IMR-90 (cell line): ENCODE data around the gene UBE2V1. TPM values are rescaled to one million over a fixed set of nuclear protein-coding genes. Genes with fewer than 3 reads are reported as not detected.

Source experiments
- ATAC-seq: fragments of 200-7000 bp; cut with Tn5 transposase; 2 replicates; pipeline ENCODE4 v1.9.1; 2020; ENCODE audit warnings: low read depth, mild to moderate bottlenecking, moderate library complexity
- BruUV-seq: library from RNA; stranded (reverse); fragments of 400-500 nt; replicated peaks from 2 replicates; lab custom pipeline; 2021; lab: Mats Ljungman, UMichigan
- CTCF ChIA-PET: fragments of 300-600 bp; formaldehyde crosslinking; extraction: SDS; loops from one replicate; lab custom pipeline; 2021; ENCODE audit warnings: antibody characterized with exemption; lab: Yijun Ruan, JAX
- POLR2A ChIA-PET: fragments of 300-600 bp; sonication (Branson Sonifier 250); formaldehyde crosslinking; loops from one replicate; lab custom pipeline; 2022; ENCODE audit warnings: antibody characterized with exemption; ENCODE audit not compliant: unreplicated experiment; lab: Charles Lee
- DNase-seq: peaks from one replicate; pipeline ENCODE4 v3.0.0; 2013
- H2AFZ ChIP-seq: replicated peaks from 2 replicates; pipeline ENCODE3; 2013; ENCODE audit warnings: low read length, mild to moderate bottlenecking; ENCODE audit not compliant: poor library complexity
- H2AK5ac ChIP-seq: 2 replicates; pipeline ENCODE4 v1.6.1; 2013; ENCODE audit warnings: low read depth, low read length, inconsistent platforms
- H2AK9ac ChIP-seq: replicated peaks from 2 replicates; pipeline ENCODE3; 2013; ENCODE audit warnings: mild to moderate bottlenecking, low read depth, low read length, moderate library complexity; ENCODE audit not compliant: poor library complexity
- H2BK120ac ChIP-seq: 2 replicates; pipeline ENCODE4 v1.6.1; 2013; ENCODE audit warnings: low read depth, low read length, inconsistent platforms
- H2BK15ac ChIP-seq: 3 replicates; pipeline ENCODE4 v1.6.1; 2013; ENCODE audit warnings: low read depth, low read length, inconsistent platforms
- H2BK20ac ChIP-seq: 2 replicates; pipeline ENCODE4 v1.6.1; 2013; ENCODE audit warnings: low read depth, mild to moderate bottlenecking, inconsistent platforms, low read length, moderate library complexity
- H2BK5ac ChIP-seq: 2 replicates; pipeline ENCODE4 v1.6.1; 2013; ENCODE audit warnings: mild to moderate bottlenecking, low read depth, low read length, inconsistent platforms; ENCODE audit not compliant: poor library complexity, severe bottlenecking
- H3K14ac ChIP-seq: replicated peaks from 2 replicates; pipeline ENCODE4 v1.6.1; 2013; ENCODE audit warnings: low read depth, low read length, inconsistent platforms
- H3K18ac ChIP-seq: 2 replicates; pipeline ENCODE4 v1.6.1; 2013; ENCODE audit warnings: low read depth, low read length, control low read depth
- H3K23ac ChIP-seq: 2 replicates; pipeline ENCODE4 v1.6.1; 2013; ENCODE audit warnings: low read depth, low read length, inconsistent platforms
- H3K27ac ChIP-seq: 2 replicates; pipeline ENCODE4 v1.5.1; 2013; ENCODE audit warnings: mild to moderate bottlenecking, control low read depth, low read length; ENCODE audit not compliant: insufficient read depth
- H3K27me3 ChIP-seq: 2 replicates; pipeline ENCODE4 v1.6.1; 2013; ENCODE audit warnings: low read length; ENCODE audit not compliant: control insufficient read depth, insufficient read depth
- H3K36me3 ChIP-seq: 2 replicates; pipeline ENCODE4 v1.6.1; 2013; ENCODE audit warnings: low read length, mixed read lengths; ENCODE audit not compliant: control insufficient read depth, insufficient read depth
- H3K4ac ChIP-seq: 2 replicates; pipeline ENCODE4 v1.6.1; 2013; ENCODE audit warnings: low read depth, low read length, inconsistent platforms
- H3K4me1 ChIP-seq: 2 replicates; pipeline ENCODE4 v1.6.1; 2013; ENCODE audit warnings: low read length, mixed read lengths; ENCODE audit not compliant: control insufficient read depth, insufficient read depth
- H3K4me2 ChIP-seq: 2 replicates; pipeline ENCODE4 v1.6.1; 2013; ENCODE audit warnings: low read depth, mild to moderate bottlenecking, control low read depth, low read length, moderate library complexity
- H3K4me3 ChIP-seq: 2 replicates; pipeline ENCODE4 v1.5.1; 2013; ENCODE audit warnings: low read depth, mild to moderate bottlenecking, control low read depth, low read length, moderate library complexity; ENCODE audit not compliant: insufficient read depth
- H3K56ac ChIP-seq: 2 replicates; pipeline ENCODE4 v1.6.1; 2013; ENCODE audit warnings: low read length, inconsistent platforms; ENCODE audit not compliant: insufficient read depth; ENCODE audit errors: extremely low read depth
- H3K79me1 ChIP-seq, 2 experiments: 2 replicates each; pipeline ENCODE4 v1.6.1; 2013; ENCODE audit warnings: low read length in 2 of 2, inconsistent platforms in 1 of 2, low read depth in 1 of 2
- H3K9ac ChIP-seq: 2 replicates; pipeline ENCODE4 v1.6.1; 2013; ENCODE audit warnings: low read depth, low read length, control low read depth
- H3K9me1 ChIP-seq: 2 replicates; pipeline ENCODE4 v1.6.1; 2013; ENCODE audit warnings: low read length, inconsistent platforms; ENCODE audit not compliant: insufficient read depth
- H3K9me3 ChIP-seq: 2 replicates; pipeline ENCODE4 v1.6.1; 2013; ENCODE audit warnings: low read length; ENCODE audit not compliant: control insufficient read depth, insufficient read depth
- H4K20me1 ChIP-seq: 2 replicates; pipeline ENCODE4 v1.6.1; 2013; ENCODE audit warnings: low read length, inconsistent platforms; ENCODE audit not compliant: insufficient read depth
- H4K5ac ChIP-seq: 2 replicates; pipeline ENCODE4 v1.6.1; 2013; ENCODE audit warnings: mild to moderate bottlenecking, low read depth, low read length, control low read depth
- H4K8ac ChIP-seq, 2 experiments: 2 replicates each; pipeline ENCODE4 v1.6.1; 2013; ENCODE audit warnings: low read depth in 2 of 2, low read length in 2 of 2, control low read depth in 1 of 2, inconsistent platforms in 1 of 2
- H4K91ac ChIP-seq: 2 replicates; pipeline ENCODE4 v1.6.1; 2013; ENCODE audit warnings: low read depth, low read length, inconsistent platforms; ENCODE audit not compliant: insufficient read depth
- BHLHE40 ChIP-seq: fragments of 150-350 bp; IDR thresholded peaks from 2 replicates; pipeline ENCODE4 v1.6.1; 2016; ENCODE audit warnings: mild to moderate bottlenecking, low read depth, low read length
- CEBPB ChIP-seq: IDR thresholded peaks from 2 replicates; pipeline ENCODE4 v1.6.1; 2012; ENCODE audit warnings: low read depth, low read length, improper control_type of control experiment
- CHD1 ChIP-seq: IDR thresholded peaks from 2 replicates; pipeline ENCODE4 v1.6.1; 2012; ENCODE audit warnings: low read depth, low read length, improper control_type of control experiment
- CTCF ChIP-seq: conservative IDR thresholded peaks from 2 replicates; pipeline ENCODE4 v1.5.1; 2012; ENCODE audit warnings: mild to moderate bottlenecking, low read depth, low read length, improper control_type of control experiment
- ELK1 ChIP-seq: fragments of 150-350 bp; IDR thresholded peaks from 2 replicates; pipeline ENCODE4 v1.6.1; 2016; ENCODE audit warnings: low read depth, mild to moderate bottlenecking, low read length, moderate library complexity, borderline replicate concordance
- FOS ChIP-seq: fragments of 150-350 bp; IDR thresholded peaks from 2 replicates; pipeline ENCODE4 v1.6.1; 2016; ENCODE audit warnings: low read depth, low read length
- MAZ ChIP-seq: IDR thresholded peaks from 2 replicates; pipeline ENCODE4 v1.6.1; 2012; ENCODE audit warnings: low read depth, mild to moderate bottlenecking, low read length, improper control_type of control experiment, moderate library complexity, borderline replicate concordance
- MXI1 ChIP-seq: IDR thresholded peaks from 2 replicates; pipeline ENCODE4 v1.6.1; 2012; ENCODE audit warnings: low read depth, mild to moderate bottlenecking, low read length, moderate library complexity, borderline replicate concordance
- NFE2L2 ChIP-seq: fragments of 150-350 bp; IDR thresholded peaks from 2 replicates; pipeline ENCODE4 v1.6.1; 2016; ENCODE audit warnings: low read depth, mild to moderate bottlenecking, low read length
- POLR2A ChIP-seq: IDR thresholded peaks from 2 replicates; pipeline ENCODE4 v1.6.1; 2012; ENCODE audit warnings: mild to moderate bottlenecking, low read depth, low read length
- RAD21 ChIP-seq: IDR thresholded peaks from 2 replicates; pipeline ENCODE4 v1.6.1; 2012; ENCODE audit warnings: low read length, improper control_type of control experiment
- RCOR1 ChIP-seq: IDR thresholded peaks from 2 replicates; pipeline ENCODE4 v1.6.1; 2012; ENCODE audit warnings: mild to moderate bottlenecking, low read length, improper control_type of control experiment; ENCODE audit not compliant: insufficient replicate concordance
- RFX5 ChIP-seq: IDR thresholded peaks from 2 replicates; pipeline ENCODE4 v1.8.0; 2012; ENCODE audit warnings: low read depth, mild to moderate bottlenecking, low read length, moderate library complexity
- SMC3 ChIP-seq: fragments of 150-350 bp; IDR thresholded peaks from 2 replicates; pipeline ENCODE4 v1.6.1; 2016; ENCODE audit warnings: low read depth, mild to moderate bottlenecking, antibody characterized with exemption, low read length, moderate library complexity
- USF2 ChIP-seq: fragments of 150-350 bp; IDR thresholded peaks from 2 replicates; pipeline ENCODE4 v1.6.1; 2017; ENCODE audit warnings: mild to moderate bottlenecking, antibody characterized with exemption, low read length, low read depth
- WGBS, 2 experiments: methylation state at CpG; one replicate each; pipeline versions ENCODE4 v1.1.5 to v1.1.7; 2013; ENCODE audit warnings: missing lambda C conversion rate in 2 of 2; ENCODE audit not compliant: insufficient read length in 1 of 2; ENCODE audit errors: extremely low coverage in 2 of 2; 5-methylcytosine and 5-hydroxymethylcytosine counted together
- dilution Hi-C: fragments of 300-500 bp; cut with HindIII; formaldehyde crosslinking; loops from one replicate; pipeline ENCODE4 v1.14.3; 2018; ENCODE audit warnings: low sequenced_read_pairs; ENCODE audit not compliant: unreplicated experiment
- in situ Hi-C: fragments of 300-500 bp; cut with MboI; formaldehyde crosslinking; loops from 3 replicates; pipeline ENCODE4 v1.14.3; 2019; ENCODE audit warnings: low sequenced_read_pairs, inconsistent platforms, mixed read lengths
- intact Hi-C: fragments of 100-400 bp; cut with micrococcal nuclease; formaldehyde crosslinking; loops from 2 replicates; pipeline ENCODE4 v1.10.0; 2022
- polyA plus RNA-seq, 3 experiments: library from polyadenylated mRNA; depleted of rRNA; stranded (reverse); fragments of >200 nt; gene quantifications; 2 replicates each; pipeline ENCODE4 v1.2.3, GENCODE V29; 2012; ENCODE audit warnings: low replicate concordance in 1 of 3
- total RNA-seq: library from RNA; depleted of rRNA; stranded (reverse); fragments of >200 nt; gene quantifications from 2 replicates; pipeline ENCODE4 v1.2.3, GENCODE V29; 2012

The UBE2V1 gene
- total and polyA plus RNA-seq, 2 of the 4 experiments (the other 2 are of a cell fraction): 20.1 to 138 TPM

- no peak for ATAC-seq
- Histone ChIP-seq H3K79me1 (peaks cover 24 to 82% of the 10 kb centered on the region in 2 experiments; a peak in 3 of 4 replicates), H3K9ac (no peak overlapping the region), H3K27ac (no peak overlapping the region), H2BK5ac (no peak overlapping the region), H2AK5ac (peak overlapping the region; percentile 18; the same call in 1 of the 2 replicates), H3K9me3 (no peaks in the 10 kb centered on the region), H3K4me1 (peaks cover 43% of the 10 kb centered on the region), H3K18ac (no peak overlapping the region), H4K5ac (no peak overlapping the region), H2AK9ac (no peak overlapping the region), H3K36me3 (peaks cover 33% of the 10 kb centered on the region), H3K23ac (no peak overlapping the region), H4K91ac (no peak overlapping the region), H3K27me3 (no peaks in the 10 kb centered on the region), H2BK15ac (no peak overlapping the region), H4K20me1 (peaks cover 65% of the 10 kb centered on the region), H3K4me2 (no peak overlapping the region), H3K14ac (no peak overlapping the region), H3K9me1 (peaks cover 44% of the 10 kb centered on the region), H2AFZ (no peak overlapping the region), H3K4me3 (no peak overlapping the region), H3K4ac (no peak overlapping the region), H3K56ac (no peak overlapping the region), H2BK120ac (no peak overlapping the region), H4K8ac (no peak overlapping the region), H2BK20ac (no peak overlapping the region)
- WGBS, 2 experiments: 93% methylated on average over 7 of the region's 16 CpGs; no CpG with 5 or more reads in 1 of the 2 experiments
- POLR2A ChIA-PET: interaction anchor here (0.6 kb wide), 1 partner anchor 10 kb away, joined by 8 read pairs; no protein-coding TSS in a partner anchor
- BruUV-seq: no TSS peak
- no peak for DNase-seq
- intact Hi-C loops (no loop called here), in situ Hi-C loops (no loop called here), dilution Hi-C loops (no loop called here)
- CTCF ChIA-PET: no interaction called here
- TF ChIP-seq POLR2A: no peak
- no peak for TF ChIP-seq RAD21
- no peak for TF ChIP-seq FOS
- TF ChIP-seq MXI1: no peak
- no peak for TF ChIP-seq NFE2L2
- no peak for TF ChIP-seq CTCF
- no peak for TF ChIP-seq RFX5
- no peak for TF ChIP-seq CEBPB
- TF ChIP-seq USF2: no peak
- no peak for TF ChIP-seq RCOR1
- TF ChIP-seq SMC3: no peak
- TF ChIP-seq ELK1: no peak
- TF ChIP-seq BHLHE40: no peak
- TF ChIP-seq MAZ: no peak
- no peak for TF ChIP-seq CHD1
Measured at GRCh38 chr20:50149481-50150254, 36.7 kb upstream of the UBE2V1 start.
